NT2/D1 (cell line): ENCODE measurements around the gene AIG1.

ENCODE experiments used
- DNase-seq: peaks from one replicate; pipeline ENCODE4 v3.0.0-alpha.2; 2011; ENCODE audit warnings: low read depth, low spot score
- H3K27me3 ChIP-seq: 2 replicates; pipeline ENCODE4 v1.6.0; 2011; ENCODE audit warnings: mild to moderate bottlenecking; ENCODE audit not compliant: insufficient read length, insufficient read depth
- H3K36me3 ChIP-seq: 2 replicates; pipeline ENCODE4 v1.6.1; 2011; ENCODE audit warnings: mild to moderate bottlenecking, low read length, mixed read lengths; ENCODE audit not compliant: insufficient read depth, insufficient read length
- H3K4me1 ChIP-seq: 2 replicates; pipeline ENCODE4 v1.5.1; 2011; ENCODE audit not compliant: insufficient read depth, insufficient read length
- H3K4me3 ChIP-seq: 2 replicates; pipeline ENCODE4 v1.5.1; 2011; ENCODE audit warnings: low read depth; ENCODE audit not compliant: insufficient read length
- H3K9ac ChIP-seq: 2 replicates; pipeline ENCODE4 v1.6.0; 2011; ENCODE audit warnings: low read depth; ENCODE audit not compliant: insufficient read length
- H3K9me3 ChIP-seq: 2 replicates; pipeline ENCODE4 v1.5.1; 2011; ENCODE audit warnings: mild to moderate bottlenecking, low read length; ENCODE audit not compliant: insufficient read depth
- SUZ12 ChIP-seq: IDR thresholded peaks from 2 replicates; pipeline ENCODE4 v1.6.1; 2011; ENCODE audit not compliant: insufficient read length, insufficient read depth; ENCODE audit errors: extremely low read depth
- YY1 ChIP-seq: IDR thresholded peaks from 2 replicates; pipeline ENCODE4 v1.6.1; 2011; ENCODE audit not compliant: insufficient read length, insufficient read depth
- ZNF274 ChIP-seq: IDR thresholded peaks from 2 replicates; pipeline ENCODE4 v1.6.1; 2011; ENCODE audit warnings: mild to moderate bottlenecking, low read depth, low read length

Gene AIG1

GRCh38 chr6:143198312-143198711 is 137.6 kb downstream of the AIG1 start:
- Histone ChIP-seq H3K4me1 (no peaks in the 10 kb centered on the region), H3K36me3 (no peaks in the 10 kb centered on the region), H3K27me3 (no peaks in the 10 kb centered on the region), H3K9me3 (no peaks in the 10 kb centered on the region), H3K4me3 (no peak overlapping the region), H3K9ac (no peak overlapping the region)
- TF ChIP-seq SUZ12 (no peak), ZNF274 (no peak), YY1 (no peak)
- DNase-seq: no peak

- H3K4me1 ChIP-seq: no peaks in the 10 kb centered on the region
- TF ChIP-seq YY1 (no peak), ZNF274 (no peak), SUZ12 (no peak)
- H3K9ac ChIP-seq: no peak overlapping the region
- no peak overlapping the region for H3K4me3 ChIP-seq
- DNase-seq: no peak
- H3K9me3 ChIP-seq: peaks cover 7% of the 10 kb centered on the region; the same call in 1 of the 2 replicates
- H3K36me3 ChIP-seq: no peaks in the 10 kb centered on the region
- H3K27me3 ChIP-seq: no peaks in the 10 kb centered on the region
Measured at GRCh38 chr6:143199291-143199690, 138.6 kb downstream of the AIG1 start.

- Histone ChIP-seq H3K4me1 (no peaks in the 10 kb centered on the region), H3K36me3 (no peaks in the 10 kb centered on the region), H3K4me3 (no peak overlapping the region), H3K9me3 (peaks cover 10% of the 10 kb centered on the region; the same call in 1 of the 2 replicates), H3K9ac (no peak overlapping the region), H3K27me3 (no peaks in the 10 kb centered on the region)
- TF ChIP-seq YY1 (no peak), SUZ12 (no peak), ZNF274 (no peak)
- no peak for DNase-seq
Measured at GRCh38 chr6:143200167-143200770, 139.6 kb downstream of the AIG1 start.

- Histone ChIP-seq H3K4me1 (no peaks in the 10 kb centered on the region), H3K27me3 (no peaks in the 10 kb centered on the region), H3K4me3 (no peak overlapping the region), H3K9me3 (peaks cover 10% of the 10 kb centered on the region; the same call in 1 of the 2 replicates), H3K36me3 (no peaks in the 10 kb centered on the region), H3K9ac (no peak overlapping the region)
- TF ChIP-seq ZNF274: no peak
- no peak for TF ChIP-seq YY1
- no peak for TF ChIP-seq SUZ12
- DNase-seq: no peak
Measured at GRCh38 chr6:143204045-143204444, 143.4 kb downstream of the AIG1 start.

GRCh38 chr6:143205131-143205535 is 144.4 kb downstream of the AIG1 start:
- Histone ChIP-seq H3K36me3 (no peaks in the 10 kb centered on the region), H3K9me3 (peaks cover 10% of the 10 kb centered on the region; the same call in 1 of the 2 replicates), H3K4me1 (no peaks in the 10 kb centered on the region), H3K27me3 (no peaks in the 10 kb centered on the region), H3K9ac (no peak overlapping the region), H3K4me3 (no peak overlapping the region)
- DNase-seq: no peak
- TF ChIP-seq YY1: no peak

- no peak overlapping the region for H3K4me3 ChIP-seq
- H3K36me3 ChIP-seq: no peaks in the 10 kb centered on the region
- H3K4me1 ChIP-seq: no peaks in the 10 kb centered on the region
- H3K9me3 ChIP-seq: peaks cover 10% of the 10 kb centered on the region; the same call in 1 of the 2 replicates
- TF ChIP-seq SUZ12: no peak
- TF ChIP-seq YY1: no peak
- no peak for TF ChIP-seq ZNF274
- no peak overlapping the region for H3K9ac ChIP-seq
- no peaks in the 10 kb centered on the region for H3K27me3 ChIP-seq
- no peak for DNase-seq
Measured at GRCh38 chr6:143205585-143205984, 144.9 kb downstream of the AIG1 start.

- Histone ChIP-seq H3K9ac (no peak overlapping the region), H3K4me1 (no peaks in the 10 kb centered on the region), H3K4me3 (no peak overlapping the region), H3K27me3 (no peaks in the 10 kb centered on the region), H3K9me3 (peaks cover 10% of the 10 kb centered on the region; the same call in 1 of the 2 replicates), H3K36me3 (no peaks in the 10 kb centered on the region)
- DNase-seq: no peak
- no peak for TF ChIP-seq SUZ12
- TF ChIP-seq YY1: no peak
- TF ChIP-seq ZNF274: no peak
Measured at GRCh38 chr6:143205991-143206390, 145.3 kb downstream of the AIG1 start.

- Histone ChIP-seq H3K4me3 (no peak overlapping the region), H3K9me3 (peaks cover 10% of the 10 kb centered on the region; the same call in 1 of the 2 replicates), H3K36me3 (no peaks in the 10 kb centered on the region), H3K9ac (no peak overlapping the region), H3K27me3 (no peaks in the 10 kb centered on the region), H3K4me1 (no peaks in the 10 kb centered on the region)
- DNase-seq: no peak
- no peak for TF ChIP-seq SUZ12
- TF ChIP-seq ZNF274: no peak
- no peak for TF ChIP-seq YY1
Measured at GRCh38 chr6:143206550-143206949, 145.9 kb downstream of the AIG1 start.
